ENCODE results near the gene DGKD. TPM values are rescaled to one million over a fixed set of nuclear protein-coding genes. Genes with fewer than 3 reads are reported as not detected.
A peak's percentile ranks its signal among the peaks of the same experiment; 100 is the strongest.

The DGKD gene
- total and polyA plus RNA-seq, 2 donors (not counting 1 experiment from before 2014, with no cell fraction given), result 224 to 396 TPM

- no peak overlapping the region for H2AFZ ChIP-seq (ENCODE audit: insufficient read depth, low read depth, low read length, poor library complexity, severe bottlenecking)
- no peak overlapping the region for H3K4me3 ChIP-seq (ENCODE audit: control extremely low read depth in 1 of 5, extremely low read depth in 1 of 5, insufficient read depth in 1 of 5, low read depth in 2 of 5, low read length in 4 of 5)
- DNase-seq (no peak), ATAC-seq (ENCODE audit: low read depth) (no peak)
- no peaks in the 10 kb centered on the region for H4K20me1 ChIP-seq (ENCODE audit: control insufficient read depth, insufficient read depth, low read length, poor library complexity, severe bottlenecking)
- Mint-ChIP-seq H3K27ac (peak overlapping the region; percentile 38), H3K9me3 (ENCODE audit: insufficient read depth) (no peaks in the 10 kb centered on the region), H3K4me3 (no peak overlapping the region), H3K4me1 (peaks cover 61% of the 10 kb centered on the region), H3K27me3 (no peaks in the 10 kb centered on the region)
- H3K36me3 ChIP-seq (replicated peaks in 1 of 2; ENCODE audit: control extremely low read depth in 1 of 2, control insufficient read depth in 1 of 2, extremely low read depth in 1 of 2, insufficient read depth in 2 of 2, low read length in 1 of 2), result no peaks in the 10 kb centered on the region
- 82% methylated on average over 9 of the region's 9 CpGs for WGBS (ENCODE audit: insufficient coverage)
- intact Hi-C loops (cut with micrococcal nuclease), result no loop called here
- peaks cover 42 to 52% of the 10 kb centered on the region in 2 donors for H3K4me1 ChIP-seq (ENCODE audit: control insufficient read depth in 2 of 2, insufficient read depth in 2 of 2, low read length in 2 of 2)
- peaks cover 17% of the 10 kb centered on the region for H3K79me2 ChIP-seq (ENCODE audit: control insufficient read depth, insufficient read depth, low read length)
- TF ChIP-seq, protein P1, sequence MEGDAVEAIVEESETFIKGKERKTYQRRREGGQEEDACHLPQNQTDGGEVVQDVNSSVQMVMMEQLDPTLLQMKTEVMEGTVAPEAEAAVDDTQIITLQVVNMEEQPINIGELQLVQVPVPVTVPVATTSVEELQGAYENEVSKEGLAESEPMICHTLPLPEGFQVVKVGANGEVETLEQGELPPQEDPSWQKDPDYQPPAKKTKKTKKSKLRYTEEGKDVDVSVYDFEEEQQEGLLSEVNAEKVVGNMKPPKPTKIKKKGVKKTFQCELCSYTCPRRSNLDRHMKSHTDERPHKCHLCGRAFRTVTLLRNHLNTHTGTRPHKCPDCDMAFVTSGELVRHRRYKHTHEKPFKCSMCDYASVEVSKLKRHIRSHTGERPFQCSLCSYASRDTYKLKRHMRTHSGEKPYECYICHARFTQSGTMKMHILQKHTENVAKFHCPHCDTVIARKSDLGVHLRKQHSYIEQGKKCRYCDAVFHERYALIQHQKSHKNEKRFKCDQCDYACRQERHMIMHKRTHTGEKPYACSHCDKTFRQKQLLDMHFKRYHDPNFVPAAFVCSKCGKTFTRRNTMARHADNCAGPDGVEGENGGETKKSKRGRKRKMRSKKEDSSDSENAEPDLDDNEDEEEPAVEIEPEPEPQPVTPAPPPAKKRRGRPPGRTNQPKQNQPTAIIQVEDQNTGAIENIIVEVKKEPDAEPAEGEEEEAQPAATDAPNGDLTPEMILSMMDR (IDR thresholded peaks at IDR 0.05), result no peak
- TF ChIP-seq EZH2 (IDR thresholded peaks at IDR 0.05; ENCODE audit: borderline replicate concordance, insufficient read depth, low read depth, low read length, poor library complexity, severe bottlenecking), result no peak
- no peaks in the 10 kb centered on the region for H3K9me3 ChIP-seq (ENCODE audit: control extremely low read depth in 1 of 3, control insufficient read depth in 2 of 3, insufficient read depth in 1 of 3, low read length in 2 of 3)
- ChIA-PET POLR2A (interaction anchor here (1.5 kb wide), 1 partner anchor 16 kb away, joined by 6 read pairs; no protein-coding TSS in a partner anchor), CTCF (interaction anchor here (0.9 to 2.6 kb wide), 5 partner anchors 9 to 57 kb away, joined by 3 to 15 read pairs (median 8); no protein-coding TSS in a partner anchor)
- no peak overlapping the region for H3K4me2 ChIP-seq (replicated peaks; ENCODE audit: low read depth, low read length, poor library complexity, severe bottlenecking)
- no peak overlapping the region for H3K9ac ChIP-seq (ENCODE audit: low read length)
- no peaks in the 10 kb centered on the region for H3K27me3 ChIP-seq (replicated peaks in 1 of 4; ENCODE audit: control extremely low read depth in 1 of 4, control insufficient read depth in 3 of 4, insufficient read depth in 4 of 4, low read length in 3 of 4)
- H3K27ac ChIP-seq (ENCODE audit: low read length in 2 of 2), result no peak overlapping the region
Observed at GRCh38 chr2:233346930-233347329, 7.4 kb upstream of the DGKD start.
